GM21423 (cell line): ENCODE results near the gene MALAT1.
"Not testable (repeated sequence)": the region's sequence is repeated elsewhere in the genome, so short reads cannot be mapped to it uniquely, and the experiment has no call there.

Experiments used
- ATAC-seq: cut with Tn5 transposase; IDR thresholded peaks from one replicate; pipeline ENCODE4 v1.9.1; 2021; ENCODE audit warnings: mild to moderate bottlenecking, moderate library complexity; ENCODE audit not compliant: unreplicated experiment

The MALAT1 gene

GRCh38 chr11:65498977-65499712 is at the start of gene MALAT1:
Gene MALAT1 (plus strand): TSS chr11:65499045.
- ATAC-seq, result peak; percentile 26

GRCh38 chr11:65451301-65451700 is 47.5 kb upstream of the MALAT1 start:
- not testable (repeated sequence) for ATAC-seq

- ATAC-seq, result not testable (repeated sequence)
Observed at GRCh38 chr11:65452259-65452658, 46.6 kb upstream of the MALAT1 start.

- no peak for ATAC-seq
Observed at GRCh38 chr11:65452806-65453490, 45.9 kb upstream of the MALAT1 start.

GRCh38 chr11:65454311-65454695 is 44.5 kb upstream of the MALAT1 start:
- no peak for ATAC-seq

- ATAC-seq, result peak; percentile 90
Observed at GRCh38 chr11:65454696-65455456, 44.0 kb upstream of the MALAT1 start.

GRCh38 chr11:65456418-65456817 is 42.4 kb upstream of the MALAT1 start:
- no peak for ATAC-seq

GRCh38 chr11:65459552-65459951 is 39.3 kb upstream of the MALAT1 start:
- no peak for ATAC-seq

GRCh38 chr11:65465471-65465870 is 33.4 kb upstream of the MALAT1 start:
- not testable (repeated sequence) for ATAC-seq

GRCh38 chr11:65467306-65467705 is 31.5 kb upstream of the MALAT1 start:
- ATAC-seq, result not testable (repeated sequence)

- ATAC-seq, result no peak
Observed at GRCh38 chr11:65468874-65469333, 29.9 kb upstream of the MALAT1 start.

- no peak for ATAC-seq
Observed at GRCh38 chr11:65470433-65471049, 28.3 kb upstream of the MALAT1 start.

- no peak for ATAC-seq
Observed at GRCh38 chr11:65471447-65471891, 27.4 kb upstream of the MALAT1 start.

- not testable (repeated sequence) for ATAC-seq
Observed at GRCh38 chr11:65472588-65473277, 26.1 kb upstream of the MALAT1 start.

- ATAC-seq, result no peak
Observed at GRCh38 chr11:65473278-65473860, 25.5 kb upstream of the MALAT1 start.

- ATAC-seq, result no peak
Observed at GRCh38 chr11:65474864-65475263, 24.0 kb upstream of the MALAT1 start.

- no peak for ATAC-seq
Observed at GRCh38 chr11:65476632-65477148, 22.2 kb upstream of the MALAT1 start.

- peak; percentile 77 for ATAC-seq
Observed at GRCh38 chr11:65477149-65477965, 21.5 kb upstream of the MALAT1 start.
